Anterior cingulate cortex (tissue), 58 donors: Measurements from ENCODE around the gene CRIP2.

Experiments
- DNase-seq, 58 donors: peaks; one replicate each; lab custom pipeline; 2025; lab: John Stamatoyannopoulos, UW

CRIP2 gene

GRCh38 chr14:105442834-105443233 lies 31.8 kb upstream of the CRIP2 start:
- no peak for DNase-seq

DNA sequence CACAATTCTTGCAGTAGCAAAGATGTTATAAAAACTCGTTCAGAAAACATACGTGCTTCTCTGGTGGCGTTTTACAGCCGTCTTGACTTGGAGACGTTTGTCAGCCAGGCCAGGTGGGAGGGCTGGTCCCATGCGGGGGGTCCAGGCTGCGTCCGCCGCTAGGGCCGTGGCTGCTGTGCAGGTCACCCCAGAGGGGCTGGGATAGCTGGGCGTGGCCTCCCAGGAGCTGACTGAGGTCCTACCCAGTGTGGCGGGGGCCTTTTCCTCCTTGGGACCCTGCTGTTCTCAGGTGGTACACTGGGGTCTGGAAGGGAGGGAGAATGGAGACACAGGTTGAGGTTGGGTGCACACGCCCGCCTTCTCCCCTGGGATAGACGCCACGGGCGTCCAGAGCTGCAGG lies 29.8 kb upstream of the CRIP2 start:
- no peak for DNase-seq

DNA sequence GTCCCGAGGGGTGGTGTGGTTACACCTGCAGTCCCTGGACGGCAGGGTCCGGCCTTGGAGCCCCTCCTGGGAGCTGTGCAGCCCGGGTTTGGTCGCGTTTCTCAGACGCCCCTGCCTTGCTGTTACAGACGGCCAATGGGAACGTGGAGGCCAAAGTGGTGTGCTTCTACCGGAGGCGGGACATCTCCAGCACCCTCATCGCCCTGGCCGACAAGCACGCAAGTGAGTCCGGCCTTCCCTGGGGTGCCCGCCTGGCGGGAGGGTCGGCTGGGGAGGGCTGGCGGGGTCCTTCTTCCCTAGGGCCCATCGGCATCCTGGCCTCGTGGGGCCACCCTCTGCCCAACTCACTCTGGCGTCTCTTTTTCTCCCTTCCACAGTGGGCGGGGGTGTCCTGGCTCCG lies 29.3 kb upstream of the CRIP2 start:
- no peak for DNase-seq

- no peak for DNase-seq
Measured at GRCh38 chr14:105445901-105446845, 28.4 kb upstream of the CRIP2 start.

DNA sequence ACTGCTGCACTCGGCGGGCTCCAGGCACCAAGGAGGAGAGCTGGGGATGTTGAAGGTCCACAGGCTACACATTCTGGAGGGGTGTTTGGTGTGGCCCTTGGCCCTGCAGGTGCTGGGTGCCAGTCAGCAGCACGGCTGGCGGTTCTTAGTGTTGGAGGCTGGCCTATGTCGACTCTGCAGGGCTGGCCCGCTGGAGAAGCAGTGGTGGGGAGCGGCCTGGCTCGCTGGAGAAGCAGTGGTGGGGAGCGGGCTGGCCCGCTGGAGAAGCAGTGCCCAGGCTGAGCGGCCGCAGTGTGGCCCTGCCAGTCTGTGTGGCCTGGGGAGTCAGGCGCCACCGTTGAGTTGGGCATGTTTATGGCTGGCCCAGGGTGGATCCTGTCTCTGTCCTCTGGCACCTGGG lies 27.6 kb upstream of the CRIP2 start:
- DNase-seq = no peak

- no peak for DNase-seq
Measured at GRCh38 chr14:105447651-105448640, 26.7 kb upstream of the CRIP2 start.

GRCh38 chr14:105448706-105449111 lies 25.9 kb upstream of the CRIP2 start:
- peak in 47 of 58 donors; percentile 19 to 75 (median 48) for DNase-seq

DNA sequence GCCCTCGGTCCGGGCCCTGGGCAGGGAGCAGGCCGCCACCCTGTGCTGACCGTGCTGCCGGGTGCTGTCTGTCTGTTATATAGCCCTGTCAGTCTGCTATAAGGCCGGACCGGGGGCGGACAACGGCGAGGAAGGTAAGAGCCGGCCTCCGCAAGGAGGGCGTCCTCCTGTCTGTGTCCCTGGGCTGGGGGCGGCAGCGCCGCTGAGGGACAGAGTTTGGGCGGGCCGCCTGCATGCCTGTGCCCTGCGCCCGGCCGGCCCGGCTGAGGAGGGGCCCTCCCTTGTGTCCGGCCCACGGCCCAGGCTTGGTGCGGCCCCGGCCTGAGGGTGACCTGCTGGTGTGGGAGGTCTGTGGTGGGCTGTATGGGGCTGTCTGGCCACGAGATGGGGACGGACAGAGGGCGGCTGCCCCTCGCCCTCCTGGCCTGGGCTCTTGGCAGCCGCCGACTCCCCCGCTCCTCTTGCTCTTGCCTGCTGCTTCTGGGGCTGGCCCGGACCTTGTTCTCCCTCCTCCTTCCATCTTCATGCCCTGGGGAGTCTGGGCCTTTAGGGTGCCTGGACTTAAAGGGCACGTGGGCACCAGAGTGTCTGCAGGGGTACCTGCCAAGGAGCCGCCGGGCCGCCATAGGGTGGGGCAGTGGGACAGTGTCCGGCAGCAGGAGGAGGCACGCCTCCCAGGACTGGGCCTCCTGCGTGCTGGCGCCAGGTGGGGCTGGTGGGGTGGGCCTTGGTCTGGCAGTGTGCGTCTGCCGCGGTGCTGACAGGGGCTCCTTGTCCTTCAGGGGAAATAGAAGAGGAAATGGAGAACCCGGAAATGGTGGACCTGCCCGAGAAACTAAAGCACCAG lies 25.1 kb upstream of the CRIP2 start:
- DNase-seq = no peak

- DNase-seq = no peak
Measured at GRCh38 chr14:105450123-105450505, 24.5 kb upstream of the CRIP2 start.

DNA sequence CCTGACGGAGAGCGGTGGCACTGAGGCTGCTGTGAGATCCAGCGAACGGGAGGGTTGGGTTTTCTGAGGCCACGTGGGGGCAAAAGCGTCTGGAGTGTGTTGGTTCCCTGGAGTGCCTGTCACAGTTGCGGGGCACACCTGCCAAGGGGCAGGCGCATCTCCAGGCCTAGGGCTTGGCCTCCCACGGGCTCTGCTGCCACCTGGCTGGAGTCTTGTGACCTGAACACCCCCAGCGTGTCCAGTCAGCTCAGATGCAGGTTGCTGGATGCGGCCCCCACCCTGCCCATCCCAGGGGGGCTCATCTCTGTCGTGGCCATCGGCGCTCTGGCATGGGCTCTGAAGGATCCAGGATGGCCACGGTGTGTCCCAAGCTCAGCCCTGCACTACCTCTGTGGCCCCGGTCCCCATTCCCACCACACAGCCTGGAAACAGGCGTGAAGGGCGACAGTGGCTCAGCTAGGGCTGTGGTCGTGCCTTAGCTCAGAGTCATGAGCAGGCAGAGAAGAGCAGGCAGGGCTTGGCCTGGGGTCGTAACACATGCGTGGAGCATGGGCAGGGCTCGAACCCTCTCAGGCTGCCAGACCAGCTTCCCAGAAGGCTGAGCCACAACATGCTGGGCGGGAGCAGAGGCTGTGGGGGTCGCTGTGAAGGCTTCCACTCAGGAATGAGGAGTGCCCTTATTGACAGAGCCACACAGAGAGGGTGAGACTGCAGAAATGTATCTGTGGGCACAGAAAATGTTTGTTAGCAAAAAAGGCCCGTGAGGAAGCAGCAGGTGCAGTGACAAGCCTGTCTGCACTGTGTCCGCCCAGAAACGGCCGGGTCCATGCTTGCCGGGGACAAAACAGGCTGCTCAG lies 23.5 kb upstream of the CRIP2 start:
- DNase-seq = no peak

DNA sequence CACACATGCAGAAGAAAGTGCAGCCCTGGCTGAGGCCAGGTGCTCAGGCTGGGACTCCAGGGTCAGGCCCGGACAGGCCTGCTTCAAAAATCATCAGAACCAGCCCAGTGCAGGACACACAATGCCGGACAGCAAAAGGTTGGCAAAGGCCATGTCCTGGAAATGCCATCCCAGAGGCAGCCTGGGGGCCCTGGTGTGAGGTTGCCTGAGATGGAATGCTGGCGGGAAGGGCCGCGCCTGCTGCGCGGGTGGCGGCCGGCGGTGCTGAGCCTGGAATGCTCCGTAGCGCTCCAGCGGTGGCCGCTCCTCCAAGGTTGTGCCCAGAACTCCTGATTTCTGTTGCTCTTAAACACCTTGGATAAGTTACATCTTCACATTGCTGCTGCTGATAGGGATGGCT lies 21.7 kb upstream of the CRIP2 start:
- DNase-seq = no peak

DNA sequence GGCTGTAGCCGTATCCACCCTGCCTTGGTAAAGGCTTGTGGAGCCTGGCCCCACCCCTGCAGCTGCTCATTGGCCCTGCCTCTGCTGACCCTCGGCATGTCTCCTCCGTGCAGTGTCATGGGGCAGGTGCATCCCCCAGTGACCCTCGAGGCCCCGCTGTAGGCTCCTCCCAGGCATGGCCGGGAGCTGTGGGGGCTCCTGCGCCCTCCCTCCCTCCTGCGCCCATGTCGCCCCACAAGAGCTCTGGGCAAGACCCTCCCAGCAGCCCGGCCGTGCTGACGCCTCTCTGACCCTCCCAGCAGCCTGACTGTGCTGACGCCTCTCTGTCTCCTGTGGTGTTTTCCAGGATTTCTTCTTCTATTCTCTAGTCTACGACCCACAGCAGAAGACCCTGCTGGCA lies 20.8 kb upstream of the CRIP2 start:
- no peak for DNase-seq

DNA sequence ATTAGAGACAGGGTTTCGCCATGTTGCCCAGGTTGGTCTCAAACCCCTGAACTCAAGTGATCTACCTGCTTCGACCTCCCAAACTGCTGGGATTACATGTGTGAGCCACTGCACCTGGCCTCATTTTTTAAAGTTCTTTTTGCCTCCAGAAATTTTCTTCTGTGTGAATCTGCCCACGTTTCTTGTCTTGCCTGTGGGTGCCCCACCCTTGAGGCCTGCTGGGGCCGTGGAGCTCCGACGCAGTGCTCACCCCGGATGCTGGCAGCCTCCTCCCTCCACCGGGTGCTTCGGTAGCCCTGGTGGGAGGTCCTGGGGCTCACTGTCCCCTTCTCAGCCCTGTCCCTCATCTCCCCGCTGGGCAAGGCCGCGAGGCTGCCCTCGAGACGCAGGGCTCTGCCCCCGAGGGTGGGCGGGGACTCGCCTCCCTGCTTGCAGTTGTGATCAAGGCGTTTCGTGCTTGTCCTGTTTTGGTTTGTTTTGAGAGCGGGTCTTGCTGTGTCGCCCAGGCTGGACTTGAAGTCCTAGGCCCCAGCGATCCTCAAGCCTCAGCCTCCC lies 19.5 kb upstream of the CRIP2 start:
- no peak for DNase-seq

- DNase-seq = no peak
Measured at GRCh38 chr14:105455766-105456660, 18.6 kb upstream of the CRIP2 start.

- DNase-seq = no peak
Measured at GRCh38 chr14:105456736-105457617, 17.6 kb upstream of the CRIP2 start.

DNA sequence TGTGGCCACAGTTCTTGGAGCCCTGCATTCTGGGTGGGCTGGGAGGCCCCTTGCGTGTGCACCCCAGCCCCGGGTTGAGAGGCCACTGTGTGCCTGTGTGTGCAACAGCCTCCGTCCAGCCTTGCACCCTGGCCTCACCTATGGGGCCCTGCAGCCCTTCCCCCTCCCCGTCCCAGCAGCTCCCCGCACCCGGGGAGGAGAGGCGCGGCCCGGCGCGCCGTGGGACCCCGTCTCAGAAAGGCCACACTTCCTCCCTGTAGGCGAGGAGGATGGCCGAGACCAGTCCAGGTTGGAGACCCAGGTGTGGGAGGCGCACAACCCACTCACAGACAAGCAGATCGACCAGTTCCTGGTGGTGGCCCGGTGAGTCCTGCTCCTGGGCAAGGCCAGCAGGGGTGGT lies 16.6 kb upstream of the CRIP2 start:
- no peak for DNase-seq

- no peak for DNase-seq
Measured at GRCh38 chr14:105458571-105458970, 16.1 kb upstream of the CRIP2 start.
